GM23338 (cell line): Measurements from ENCODE around the gene ARID1B. TPM values are rescaled to one million over a fixed set of nuclear protein-coding genes. Genes with fewer than 3 reads are reported as not detected.

Experiments used
- ATAC-seq: fragments of 200-7000 bp; cut with Tn5 transposase; 3 replicates; pipeline ENCODE4 v1.9.1; 2020
- DNase-seq: peaks from one replicate; pipeline ENCODE4 v3.0.0-alpha.2; 2015; ENCODE audit warnings: low spot score
- H2AFZ ChIP-seq: fragments of 200-600 bp; sonication (generic); 2 replicates; pipeline ENCODE4 v1.8.0; 2016; ENCODE audit warnings: antibody characterized with exemption, mild to moderate bottlenecking, moderate library complexity
- H3F3A ChIP-seq: fragments of 200-600 bp; sonication (generic); replicated peaks from 2 replicates; pipeline ENCODE4 v1.8.0; 2017; ENCODE audit warnings: antibody characterized with exemption, mixed run types, low read depth
- H3K27ac ChIP-seq: fragments of 200-600 bp; sonication (generic); 2 replicates; pipeline ENCODE4 v1.6.1; 2016; ENCODE audit warnings: low read depth
- H3K27me3 ChIP-seq: fragments of 200-600 bp; sonication (generic); 2 replicates; pipeline ENCODE4 v1.8.0; 2016; ENCODE audit warnings: mild to moderate bottlenecking, mixed run types, moderate library complexity; ENCODE audit not compliant: insufficient read depth
- H3K36me3 ChIP-seq: fragments of 200-600 bp; sonication (generic); 2 replicates; pipeline ENCODE4 v1.8.0; 2016; ENCODE audit warnings: mild to moderate bottlenecking; ENCODE audit not compliant: insufficient read depth
- H3K4me1 ChIP-seq: fragments of 200-600 bp; sonication (generic); 2 replicates; pipeline ENCODE4 v1.8.0; 2016; ENCODE audit warnings: mild to moderate bottlenecking, moderate library complexity; ENCODE audit not compliant: insufficient read depth
- H3K4me2 ChIP-seq: fragments of 200-600 bp; sonication (generic); 2 replicates; pipeline ENCODE4 v1.7.1; 2017; ENCODE audit warnings: mixed run types
- H3K4me3 ChIP-seq: fragments of 200-600 bp; sonication (generic); 2 replicates; pipeline ENCODE4 v1.6.1; 2016; ENCODE audit warnings: mixed run types
- H3K79me2 ChIP-seq: fragments of 200-600 bp; sonication (generic); replicated peaks from 2 replicates; pipeline ENCODE4 v1.8.0; 2017; ENCODE audit warnings: mild to moderate bottlenecking; ENCODE audit not compliant: insufficient read depth
- H3K9me2 ChIP-seq: fragments of 200-600 bp; sonication (generic); 2 replicates; pipeline ENCODE4 v1.8.0; 2017; ENCODE audit not compliant: insufficient read depth
- H4K20me1 ChIP-seq: fragments of 200-600 bp; sonication (generic); replicated peaks from 2 replicates; pipeline ENCODE4 v1.8.0; 2017; ENCODE audit warnings: mild to moderate bottlenecking; ENCODE audit not compliant: insufficient read depth
- H3K27ac Mint-ChIP-seq: 2 replicates; pipeline ENCODE4 v1.8.0; 2020; ENCODE audit warnings: inconsistent platforms, mild to moderate bottlenecking, moderate library complexity, mixed read lengths
- H3K27me3 Mint-ChIP-seq: 3 replicates; pipeline ENCODE4 v1.8.0; 2022; ENCODE audit warnings: low read depth, mild to moderate bottlenecking, moderate library complexity, mixed read lengths, inconsistent platforms; ENCODE audit not compliant: insufficient read depth, poor library complexity
- H3K36me3 Mint-ChIP-seq: 3 replicates; pipeline ENCODE4 v1.8.0; 2021; ENCODE audit warnings: low read depth, mild to moderate bottlenecking, inconsistent platforms, moderate library complexity, mixed read lengths
- H3K4me1 Mint-ChIP-seq: 3 replicates; pipeline ENCODE4 v1.8.0; 2020; ENCODE audit warnings: mild to moderate bottlenecking, inconsistent platforms, mixed read lengths
- H3K4me3 Mint-ChIP-seq: 3 replicates; pipeline ENCODE4 v1.8.0; 2021; ENCODE audit warnings: moderate library complexity, mild to moderate bottlenecking, inconsistent platforms, mixed read lengths
- H3K9me3 Mint-ChIP-seq: 3 replicates; pipeline ENCODE4 v1.8.0; 2020; ENCODE audit warnings: moderate library complexity, mild to moderate bottlenecking, inconsistent platforms, mixed read lengths
- CREB1 ChIP-seq: fragments of 250-450 bp; sonication (Bioruptor Pico); IDR thresholded peaks from 2 replicates; pipeline ENCODE4 v1.5.0; 2020; ENCODE audit warnings: low read depth, mild to moderate bottlenecking, moderate library complexity
- EZH2phosphoT487 ChIP-seq: fragments of 200-600 bp; sonication (generic); IDR thresholded peaks from one replicate; pipeline ENCODE4 v1.8.1; 2018; ENCODE audit warnings: antibody characterized with exemption; ENCODE audit not compliant: unreplicated experiment
- JUNB ChIP-seq: IDR thresholded peaks from one replicate; pipeline ENCODE4 v1.6.1; 2016; ENCODE audit warnings: antibody characterized with exemption; ENCODE audit not compliant: unreplicated experiment
- NANOG ChIP-seq: IDR thresholded peaks from 2 replicates; pipeline ENCODE4 v1.6.1; 2016; ENCODE audit warnings: antibody characterized with exemption, borderline replicate concordance
- POLR2AphosphoS5 ChIP-seq: IDR thresholded peaks from 2 replicates; pipeline ENCODE4 v1.6.1; 2016; ENCODE audit warnings: antibody characterized with exemption, low read depth
- STAT1 ChIP-seq: IDR thresholded peaks from one replicate; pipeline ENCODE4 v1.6.1; 2016; ENCODE audit warnings: antibody characterized with exemption; ENCODE audit not compliant: unreplicated experiment
- ZNF114 ChIP-seq: fragments of 250-450 bp; sonication (Bioruptor Pico); IDR thresholded peaks from 2 replicates; pipeline ENCODE4 v1.5.0; 2020; ENCODE audit warnings: mild to moderate bottlenecking, moderate library complexity
- ZNF331 ChIP-seq: fragments of 250-450 bp; sonication (Bioruptor Pico); IDR thresholded peaks from 2 replicates; pipeline ENCODE4 v1.5.0; 2020; ENCODE audit warnings: low read depth, mild to moderate bottlenecking, moderate library complexity
- polyA plus RNA-seq: library from polyadenylated mRNA; unstranded; fragments of >200 nt; fragmentation: Nextera tagmentation; extraction: Ambion mirVana; gene quantifications from 2 replicates; pipeline ENCODE4 v1.2.1, GENCODE V29; 2016
- total RNA-seq: library from RNA; depleted of rRNA; stranded (reverse); fragments of >200 nt; shearing (Covaris generic); gene quantifications from 2 replicates; pipeline ENCODE4 v1.2.3, GENCODE V29; 2014
- TF ChIP-seq, protein P1 (sequence below): IDR thresholded peaks from one replicate; pipeline ENCODE4 v1.6.1; 2018; ENCODE audit warnings: antibody characterized with exemption; ENCODE audit not compliant: unreplicated experiment
- TF ChIP-seq, protein P2 (sequence below): IDR thresholded peaks from 2 replicates; pipeline ENCODE4 v1.6.1; 2016; ENCODE audit warnings: antibody characterized with exemption
- TF ChIP-seq, protein P3 (sequence below), 2 experiments: fragments of 200-600 bp in 1 of 2; sonication (generic) in 1 of 2; conservative IDR thresholded peaks; 2 replicates each; pipeline versions ENCODE4 v1.5.1 to v1.6.1; 2016 to 2017; ENCODE audit warnings: antibody characterized with exemption in 2 of 2, low read depth in 2 of 2, mild to moderate bottlenecking in 2 of 2, moderate library complexity in 1 of 2

ARID1B gene
- total and polyA plus RNA-seq, 2 experiments from 2014 or later = 59.3 to 72.2 TPM

DNA sequence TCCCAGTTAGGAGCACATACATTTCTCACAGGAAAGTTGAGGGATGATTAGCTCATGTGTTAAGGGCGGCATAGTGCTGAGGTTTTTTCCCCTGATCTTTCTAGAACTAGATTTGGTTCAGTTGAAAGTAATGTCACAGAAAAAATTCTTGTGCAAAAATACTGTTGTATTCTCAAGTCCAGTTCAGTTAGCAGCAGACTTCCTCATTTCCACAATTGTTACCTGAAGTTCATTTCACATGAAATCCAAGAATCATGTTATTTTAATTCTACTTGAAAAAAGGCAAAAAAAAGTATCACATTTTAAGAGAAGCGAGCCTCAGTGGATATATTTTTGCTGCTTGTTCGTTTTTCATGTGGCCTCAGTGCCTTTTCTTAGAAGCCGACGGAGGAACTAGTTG, 318.4 kb downstream of the ARID1B start:
- Mint-ChIP-seq H3K27ac (0 out of 2 replicates have a peak overlapping the region, but pooled peaks have one; percentile 34), H3K36me3 (no peaks in the 10 kb centered on the region), H3K4me1 (peaks cover 47% of the 10 kb centered on the region), H3K27me3 (peaks cover 2% of the 10 kb centered on the region), H3K9me3 (no peaks in the 10 kb centered on the region), H3K4me3 (no peak overlapping the region)
- no peaks in the 10 kb centered on the region for H3K27me3 ChIP-seq
- H3K79me2 ChIP-seq = peaks cover 7% of the 10 kb centered on the region; the same call in 1 of the 2 replicates
- no peaks in the 10 kb centered on the region for H3K36me3 ChIP-seq
- peaks cover 10% of the 10 kb centered on the region for H3K4me1 ChIP-seq
- peaks cover 6% of the 10 kb centered on the region; the same call in 1 of the 2 replicates for H4K20me1 ChIP-seq
- DNase-seq = no peak
- no peak overlapping the region for H2AFZ ChIP-seq
- TF ChIP-seq ZNF114 (no peak), JUNB (no peak), CREB1 (no peak), POLR2AphosphoS5 (no peak)
- TF ChIP-seq, protein P1, sequence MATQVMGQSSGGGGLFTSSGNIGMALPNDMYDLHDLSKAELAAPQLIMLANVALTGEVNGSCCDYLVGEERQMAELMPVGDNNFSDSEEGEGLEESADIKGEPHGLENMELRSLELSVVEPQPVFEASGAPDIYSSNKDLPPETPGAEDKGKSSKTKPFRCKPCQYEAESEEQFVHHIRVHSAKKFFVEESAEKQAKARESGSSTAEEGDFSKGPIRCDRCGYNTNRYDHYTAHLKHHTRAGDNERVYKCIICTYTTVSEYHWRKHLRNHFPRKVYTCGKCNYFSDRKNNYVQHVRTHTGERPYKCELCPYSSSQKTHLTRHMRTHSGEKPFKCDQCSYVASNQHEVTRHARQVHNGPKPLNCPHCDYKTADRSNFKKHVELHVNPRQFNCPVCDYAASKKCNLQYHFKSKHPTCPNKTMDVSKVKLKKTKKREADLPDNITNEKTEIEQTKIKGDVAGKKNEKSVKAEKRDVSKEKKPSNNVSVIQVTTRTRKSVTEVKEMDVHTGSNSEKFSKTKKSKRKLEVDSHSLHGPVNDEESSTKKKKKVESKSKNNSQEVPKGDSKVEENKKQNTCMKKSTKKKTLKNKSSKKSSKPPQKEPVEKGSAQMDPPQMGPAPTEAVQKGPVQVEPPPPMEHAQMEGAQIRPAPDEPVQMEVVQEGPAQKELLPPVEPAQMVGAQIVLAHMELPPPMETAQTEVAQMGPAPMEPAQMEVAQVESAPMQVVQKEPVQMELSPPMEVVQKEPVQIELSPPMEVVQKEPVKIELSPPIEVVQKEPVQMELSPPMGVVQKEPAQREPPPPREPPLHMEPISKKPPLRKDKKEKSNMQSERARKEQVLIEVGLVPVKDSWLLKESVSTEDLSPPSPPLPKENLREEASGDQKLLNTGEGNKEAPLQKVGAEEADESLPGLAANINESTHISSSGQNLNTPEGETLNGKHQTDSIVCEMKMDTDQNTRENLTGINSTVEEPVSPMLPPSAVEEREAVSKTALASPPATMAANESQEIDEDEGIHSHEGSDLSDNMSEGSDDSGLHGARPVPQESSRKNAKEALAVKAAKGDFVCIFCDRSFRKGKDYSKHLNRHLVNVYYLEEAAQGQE = no peak
- no peak for ATAC-seq
- no peaks in the 10 kb centered on the region for H3F3A ChIP-seq
- no peak overlapping the region for H3K4me2 ChIP-seq
- no peak overlapping the region for H3K4me3 ChIP-seq
- H3K9me2 ChIP-seq = no peaks in the 10 kb centered on the region
- no peak overlapping the region for H3K27ac ChIP-seq

DNA sequence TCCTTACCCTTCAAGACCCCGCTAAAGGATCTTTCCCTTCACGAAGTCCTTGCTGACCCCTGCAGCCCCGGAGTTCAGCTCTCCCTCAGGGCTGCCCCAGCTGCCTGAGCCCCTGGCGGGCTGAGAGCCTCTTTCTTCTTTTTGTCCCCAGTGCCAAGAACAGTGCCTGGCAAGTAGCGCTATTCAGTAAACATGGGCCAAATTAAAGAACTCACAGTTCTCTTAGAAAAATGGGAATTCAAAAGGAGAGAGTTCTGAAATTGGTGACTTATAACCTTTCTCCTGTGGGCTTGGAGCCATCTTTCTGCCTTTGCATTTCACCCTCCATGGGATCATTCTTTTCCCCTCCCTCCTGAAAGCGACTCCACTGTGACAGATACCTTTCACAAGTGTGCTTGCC, 318.9 kb downstream of the ARID1B start:
- no peak overlapping the region for H3K27ac ChIP-seq
- no peak overlapping the region for H3K4me2 ChIP-seq
- DNase-seq = no peak
- Mint-ChIP-seq H3K27me3 (peaks cover 1% of the 10 kb centered on the region), H3K27ac (peak overlapping the region; percentile 34; the same call in 1 of the 2 replicates), H3K4me1 (peaks cover 42% of the 10 kb centered on the region), H3K36me3 (no peaks in the 10 kb centered on the region), H3K9me3 (no peaks in the 10 kb centered on the region), H3K4me3 (no peak overlapping the region)
- peaks cover 8% of the 10 kb centered on the region for H3K4me1 ChIP-seq
- H4K20me1 ChIP-seq = peaks cover 6% of the 10 kb centered on the region; the same call in 1 of the 2 replicates
- H3K79me2 ChIP-seq = peaks cover 7% of the 10 kb centered on the region; the same call in 1 of the 2 replicates
- H3F3A ChIP-seq = no peaks in the 10 kb centered on the region
- H3K9me2 ChIP-seq = no peaks in the 10 kb centered on the region
- no peaks in the 10 kb centered on the region for H3K36me3 ChIP-seq
- H2AFZ ChIP-seq = no peak overlapping the region
- TF ChIP-seq STAT1 (no peak), POLR2AphosphoS5 (no peak), JUNB (no peak), NANOG (no peak), ZNF114 (no peak), CREB1 (no peak), ZNF331 (no peak), EZH2phosphoT487 (no peak)
- TF ChIP-seq, protein P1 = no peak
- TF ChIP-seq, protein P2, sequence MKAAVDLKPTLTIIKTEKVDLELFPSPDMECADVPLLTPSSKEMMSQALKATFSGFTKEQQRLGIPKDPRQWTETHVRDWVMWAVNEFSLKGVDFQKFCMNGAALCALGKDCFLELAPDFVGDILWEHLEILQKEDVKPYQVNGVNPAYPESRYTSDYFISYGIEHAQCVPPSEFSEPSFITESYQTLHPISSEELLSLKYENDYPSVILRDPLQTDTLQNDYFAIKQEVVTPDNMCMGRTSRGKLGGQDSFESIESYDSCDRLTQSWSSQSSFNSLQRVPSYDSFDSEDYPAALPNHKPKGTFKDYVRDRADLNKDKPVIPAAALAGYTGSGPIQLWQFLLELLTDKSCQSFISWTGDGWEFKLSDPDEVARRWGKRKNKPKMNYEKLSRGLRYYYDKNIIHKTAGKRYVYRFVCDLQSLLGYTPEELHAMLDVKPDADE = no peak
- TF ChIP-seq, protein P3, sequence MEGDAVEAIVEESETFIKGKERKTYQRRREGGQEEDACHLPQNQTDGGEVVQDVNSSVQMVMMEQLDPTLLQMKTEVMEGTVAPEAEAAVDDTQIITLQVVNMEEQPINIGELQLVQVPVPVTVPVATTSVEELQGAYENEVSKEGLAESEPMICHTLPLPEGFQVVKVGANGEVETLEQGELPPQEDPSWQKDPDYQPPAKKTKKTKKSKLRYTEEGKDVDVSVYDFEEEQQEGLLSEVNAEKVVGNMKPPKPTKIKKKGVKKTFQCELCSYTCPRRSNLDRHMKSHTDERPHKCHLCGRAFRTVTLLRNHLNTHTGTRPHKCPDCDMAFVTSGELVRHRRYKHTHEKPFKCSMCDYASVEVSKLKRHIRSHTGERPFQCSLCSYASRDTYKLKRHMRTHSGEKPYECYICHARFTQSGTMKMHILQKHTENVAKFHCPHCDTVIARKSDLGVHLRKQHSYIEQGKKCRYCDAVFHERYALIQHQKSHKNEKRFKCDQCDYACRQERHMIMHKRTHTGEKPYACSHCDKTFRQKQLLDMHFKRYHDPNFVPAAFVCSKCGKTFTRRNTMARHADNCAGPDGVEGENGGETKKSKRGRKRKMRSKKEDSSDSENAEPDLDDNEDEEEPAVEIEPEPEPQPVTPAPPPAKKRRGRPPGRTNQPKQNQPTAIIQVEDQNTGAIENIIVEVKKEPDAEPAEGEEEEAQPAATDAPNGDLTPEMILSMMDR (conservative IDR thresholded peaks at IDR 0.05; ENCODE audit: low read depth in 2 of 2) = no peak
- H3K4me3 ChIP-seq = no peak overlapping the region
- H3K27me3 ChIP-seq = no peaks in the 10 kb centered on the region
- ATAC-seq = peak; percentile 15; the same call in 1 of the 3 replicates
